ENCODE data around the gene TRMT44. TPM values are rescaled to one million over a fixed set of nuclear protein-coding genes. Genes with fewer than 3 reads are reported as not detected.
"Not testable (repeated sequence)": the region's sequence is repeated elsewhere in the genome, so short reads cannot be mapped to it uniquely, and the experiment has no call there.

The TRMT44 gene
- 26.8 and 34.0 TPM in 2 replicates for total RNA-seq (2014; rRNA removed; shearing (Covaris generic))

DNA sequence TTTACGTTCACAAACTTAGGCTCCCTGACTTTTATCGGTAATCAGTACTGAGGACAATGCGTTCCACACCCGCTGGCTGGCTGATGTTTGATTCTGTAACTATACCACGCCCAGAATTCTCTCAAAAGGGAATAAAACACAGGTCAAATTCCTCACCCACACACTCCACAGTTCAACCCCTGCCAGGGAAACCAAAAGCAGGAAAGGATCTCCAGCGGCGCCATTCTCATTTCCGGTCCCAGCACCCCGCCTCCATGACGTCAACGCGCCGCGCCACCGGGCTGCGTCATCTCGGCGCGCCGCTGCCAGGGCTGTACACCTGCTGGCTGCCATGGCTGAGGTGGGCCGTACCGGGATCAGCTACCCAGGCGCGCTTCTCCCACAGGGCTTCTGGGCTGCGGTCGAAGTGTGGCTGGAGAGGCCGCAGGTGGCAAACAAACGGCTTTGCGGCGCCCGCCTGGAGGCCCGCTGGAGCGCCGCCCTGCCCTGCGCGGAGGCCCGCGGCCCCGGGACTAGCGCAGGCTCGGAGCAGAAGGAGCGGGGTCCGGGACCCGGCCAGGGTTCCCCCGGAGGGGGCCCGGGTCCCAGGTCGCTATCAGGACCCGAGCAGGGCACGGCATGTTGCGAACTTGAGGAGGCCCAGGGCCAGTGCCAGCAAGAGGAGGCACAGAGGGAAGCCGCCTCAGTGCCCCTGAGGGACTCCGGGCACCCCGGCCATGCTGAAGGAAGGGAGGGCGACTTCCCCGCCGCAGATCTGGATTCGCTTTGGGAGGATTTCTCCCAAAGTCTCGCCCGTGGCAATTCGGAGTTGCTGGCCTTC, at the start of gene TRMT44, which contains the start of gene ACOX3:
Gene TRMT44, plus strand, starts transcription at position 286 of the 820 bp plus-strand sequence. Its CDS starts 46 bp downstream, at position 332.
Gene ACOX3, minus strand, starts transcription at position 232 of the 820 bp plus-strand sequence. CDS start 24,202 bp downstream, outside the sequence.
- peak; percentile 94 for DNase-seq (ENCODE audit: low spot score)

GRCh38 chr4:8391071-8391470, 49.5 kb upstream of the TRMT44 start:
- no peak for DNase-seq (ENCODE audit: low spot score)

GRCh38 chr4:8391972-8392371, 48.6 kb upstream of the TRMT44 start:
- peak; percentile 48 for DNase-seq (ENCODE audit: low spot score)

DNA sequence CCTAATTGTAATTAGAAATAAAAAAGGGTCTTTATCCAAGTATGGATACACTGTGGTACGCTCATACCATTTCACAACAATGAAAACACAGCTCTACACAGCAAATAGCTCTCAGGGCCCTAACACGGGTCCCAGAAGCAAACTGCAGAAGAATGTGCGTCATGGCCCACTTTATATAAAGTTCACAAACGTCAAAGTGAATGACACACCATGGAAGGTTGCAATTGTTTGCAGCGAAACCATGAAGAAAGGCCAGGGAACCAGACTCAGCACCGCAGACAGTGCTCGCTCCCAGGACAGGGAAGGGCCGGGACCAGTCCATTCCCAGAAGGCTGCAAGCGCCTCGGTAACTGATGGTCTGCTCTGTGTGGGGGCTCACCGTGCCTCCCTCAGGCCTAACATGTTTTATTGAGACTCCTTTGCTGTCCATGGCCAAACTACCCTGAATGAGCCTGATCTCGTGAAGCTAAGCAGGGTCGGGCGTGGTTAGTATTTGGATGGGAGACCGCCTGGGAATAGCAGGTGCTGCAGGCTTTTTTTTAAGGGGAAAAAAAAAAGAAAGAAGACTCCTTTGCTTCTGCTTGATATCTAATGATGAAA, 47.9 kb upstream of the TRMT44 start:
- DNase-seq (ENCODE audit: low spot score), result no peak

DNA sequence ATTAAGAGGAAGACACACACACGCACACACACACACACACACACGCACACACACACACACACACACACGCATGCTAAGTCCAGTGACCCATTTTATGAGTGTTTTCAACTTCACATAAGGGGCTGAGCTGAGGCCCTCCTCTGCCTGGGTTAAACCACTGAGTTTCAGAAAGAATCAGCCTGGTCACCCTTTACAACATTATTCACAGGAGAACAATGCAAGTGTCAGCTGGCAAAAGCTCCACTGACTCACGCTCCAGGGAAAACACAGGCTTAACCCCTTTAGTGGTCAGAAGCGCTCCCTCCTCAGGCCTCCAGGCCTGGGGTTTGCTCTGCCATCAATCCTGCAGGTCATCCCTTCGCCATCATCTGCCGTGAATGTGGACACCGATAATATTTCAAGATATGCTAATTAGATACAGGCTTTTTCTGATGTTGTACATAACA, 47.0 kb upstream of the TRMT44 start:
- no peak for DNase-seq (ENCODE audit: low spot score)

- no peak for DNase-seq (ENCODE audit: low spot score)
Observed at GRCh38 chr4:8394061-8394519, 46.5 kb upstream of the TRMT44 start.

DNA sequence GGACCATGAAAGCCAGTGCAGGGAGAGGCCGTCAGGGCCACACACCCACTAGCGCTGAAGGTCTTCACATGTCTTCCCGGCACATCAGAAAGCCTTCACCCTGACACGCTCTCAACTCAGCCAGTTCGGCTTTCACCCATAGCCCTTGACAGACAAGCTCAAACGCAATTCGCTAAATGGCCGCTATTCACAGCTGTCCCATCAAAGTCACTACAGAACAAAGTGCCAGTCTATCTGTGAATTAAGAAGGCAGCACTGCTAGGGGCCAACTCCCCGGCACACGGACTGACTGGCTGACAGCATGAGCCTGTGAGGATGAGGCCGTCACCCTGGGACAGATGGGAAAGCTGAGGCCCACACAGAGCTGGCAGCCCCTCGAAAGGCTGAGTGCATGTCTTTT, 45.8 kb upstream of the TRMT44 start:
- no peak for DNase-seq (ENCODE audit: low spot score)

DNA sequence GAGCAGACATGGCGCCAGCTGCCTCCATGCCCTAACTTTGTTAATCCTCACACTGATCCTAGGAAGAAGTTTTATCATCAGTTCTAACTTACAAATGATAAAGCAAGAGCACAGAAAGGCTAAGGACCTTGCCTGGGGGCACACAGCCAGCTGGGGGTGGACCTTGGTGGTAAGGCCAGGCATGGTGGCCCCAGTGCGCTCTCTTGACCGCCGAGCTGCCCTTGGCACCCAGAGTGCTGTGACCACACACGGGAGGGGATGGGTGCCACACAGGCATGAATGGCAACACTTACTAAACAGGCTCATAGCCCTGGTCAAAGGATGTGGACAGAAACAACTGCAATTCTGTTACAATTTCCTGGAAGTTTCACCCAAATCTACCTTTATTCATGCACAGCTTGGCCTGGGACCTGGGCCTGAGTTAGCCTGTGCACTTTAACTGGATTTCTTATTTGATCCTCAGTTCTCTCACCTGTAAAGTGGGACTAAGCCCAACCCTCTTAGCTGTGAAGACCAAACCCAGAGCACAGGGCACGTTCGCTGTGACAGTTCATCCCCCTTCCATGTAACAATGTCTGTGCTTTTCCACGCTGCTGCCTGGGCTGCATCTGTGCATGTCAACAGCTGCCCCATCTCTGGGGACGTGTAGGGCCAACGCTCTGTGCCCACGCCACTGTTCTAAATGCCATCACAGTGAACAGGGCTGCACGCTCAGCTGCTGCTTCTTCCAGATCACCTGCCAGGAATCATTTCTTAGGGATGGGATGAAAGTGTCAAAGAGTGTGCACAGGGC, 44.9 kb upstream of the TRMT44 start:
- DNase-seq (ENCODE audit: low spot score), result no peak

DNA sequence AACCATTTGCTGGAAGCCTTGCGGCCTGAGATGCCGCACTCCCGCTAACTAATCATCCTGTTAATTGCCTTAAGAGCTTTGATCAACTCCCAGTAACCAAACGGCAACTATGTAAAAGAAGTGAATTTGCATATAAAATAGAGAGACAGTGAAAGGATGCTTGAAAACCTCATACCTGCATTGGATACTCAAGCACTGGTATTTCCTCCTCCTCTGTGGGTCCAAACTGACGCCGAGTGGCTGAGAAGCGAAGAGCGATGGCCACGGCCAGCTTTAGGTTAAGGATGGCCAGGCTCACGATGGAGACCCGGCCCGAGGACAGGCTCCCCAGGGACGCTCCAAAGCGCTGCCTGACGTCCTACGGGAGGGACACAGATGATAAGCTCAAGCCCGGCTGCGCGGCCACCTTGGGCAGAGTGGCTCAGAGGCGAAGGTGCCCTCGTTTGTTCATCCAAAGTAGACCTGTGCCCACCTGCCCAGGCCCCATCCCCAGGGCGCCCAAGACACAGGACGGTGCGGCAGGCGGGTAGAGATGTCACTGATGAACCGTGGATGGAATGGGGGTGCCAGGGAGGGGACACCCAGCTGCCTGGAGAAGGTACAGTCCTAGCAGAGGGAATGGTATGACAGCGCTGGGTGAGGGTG, 43.7 kb upstream of the TRMT44 start:
- DNase-seq (ENCODE audit: low spot score), result no peak

DNA sequence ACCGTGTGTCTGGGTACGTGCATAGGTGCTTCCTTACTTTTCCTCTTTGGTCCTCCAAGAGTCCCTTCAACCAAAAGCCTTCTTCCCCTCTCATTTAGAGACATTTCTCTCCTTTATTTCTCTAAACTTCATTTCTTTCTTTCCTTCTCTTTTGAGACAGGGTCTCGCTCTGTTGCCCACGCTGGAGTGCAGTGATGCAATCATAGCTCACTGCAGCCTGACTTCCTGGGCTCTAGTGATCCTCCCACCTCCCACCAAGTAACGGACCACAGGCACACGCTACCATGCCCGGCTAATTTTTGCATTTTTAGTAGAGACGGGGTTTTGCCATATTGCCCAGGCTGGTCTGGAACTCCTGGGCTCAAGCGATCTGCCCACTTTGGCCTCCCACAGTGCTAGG, 42.2 kb upstream of the TRMT44 start:
- no peak for DNase-seq (ENCODE audit: low spot score)

- DNase-seq (ENCODE audit: low spot score), result no peak
Observed at GRCh38 chr4:8399298-8399697, 41.3 kb upstream of the TRMT44 start.

DNA sequence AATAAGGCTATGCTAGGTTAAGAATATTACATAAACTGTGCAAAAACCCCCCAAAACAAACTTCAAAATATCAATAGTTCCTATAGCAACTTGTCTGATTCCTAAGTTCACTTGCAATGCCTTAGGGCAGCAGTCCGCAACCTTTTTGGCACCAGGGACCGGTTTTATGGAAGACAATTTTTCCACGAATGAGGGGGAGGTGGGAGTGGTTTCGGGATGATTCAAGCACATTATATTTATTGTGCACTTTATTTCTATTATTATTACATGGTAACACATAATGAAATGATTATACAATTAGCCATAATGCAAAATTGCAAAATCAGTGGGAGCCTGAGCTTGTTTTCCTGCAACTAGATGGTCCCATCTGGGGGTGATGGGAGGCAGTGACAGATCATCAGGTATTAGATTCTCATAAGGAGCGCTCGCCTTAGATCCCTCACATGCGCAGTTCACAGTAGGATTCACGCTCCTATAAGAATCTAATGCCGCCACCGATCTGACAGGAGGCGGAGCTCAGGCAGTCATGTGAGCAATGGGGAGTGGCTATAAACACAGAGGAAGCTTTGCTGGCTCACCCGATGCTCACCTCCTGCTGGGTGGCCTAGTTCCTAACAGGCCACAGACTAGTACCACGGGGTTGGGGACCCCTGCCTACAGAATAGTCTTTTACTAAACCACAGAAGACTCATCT, 39.8 kb upstream of the TRMT44 start:
- DNase-seq (ENCODE audit: low spot score), result no peak

- no peak for DNase-seq (ENCODE audit: low spot score)
Observed at GRCh38 chr4:8401665-8402064, 38.9 kb upstream of the TRMT44 start.

GRCh38 chr4:8402181-8402597, 38.4 kb upstream of the TRMT44 start:
- no peak for DNase-seq (ENCODE audit: low spot score)

GRCh38 chr4:8402640-8403039, 37.9 kb upstream of the TRMT44 start:
- no peak for DNase-seq (ENCODE audit: low spot score)

- peak; percentile 78 for DNase-seq (ENCODE audit: low spot score)
Observed at GRCh38 chr4:8403173-8403753, 37.3 kb upstream of the TRMT44 start.

GRCh38 chr4:8403976-8404375, 36.6 kb upstream of the TRMT44 start:
- no peak for DNase-seq (ENCODE audit: low spot score)

DNA sequence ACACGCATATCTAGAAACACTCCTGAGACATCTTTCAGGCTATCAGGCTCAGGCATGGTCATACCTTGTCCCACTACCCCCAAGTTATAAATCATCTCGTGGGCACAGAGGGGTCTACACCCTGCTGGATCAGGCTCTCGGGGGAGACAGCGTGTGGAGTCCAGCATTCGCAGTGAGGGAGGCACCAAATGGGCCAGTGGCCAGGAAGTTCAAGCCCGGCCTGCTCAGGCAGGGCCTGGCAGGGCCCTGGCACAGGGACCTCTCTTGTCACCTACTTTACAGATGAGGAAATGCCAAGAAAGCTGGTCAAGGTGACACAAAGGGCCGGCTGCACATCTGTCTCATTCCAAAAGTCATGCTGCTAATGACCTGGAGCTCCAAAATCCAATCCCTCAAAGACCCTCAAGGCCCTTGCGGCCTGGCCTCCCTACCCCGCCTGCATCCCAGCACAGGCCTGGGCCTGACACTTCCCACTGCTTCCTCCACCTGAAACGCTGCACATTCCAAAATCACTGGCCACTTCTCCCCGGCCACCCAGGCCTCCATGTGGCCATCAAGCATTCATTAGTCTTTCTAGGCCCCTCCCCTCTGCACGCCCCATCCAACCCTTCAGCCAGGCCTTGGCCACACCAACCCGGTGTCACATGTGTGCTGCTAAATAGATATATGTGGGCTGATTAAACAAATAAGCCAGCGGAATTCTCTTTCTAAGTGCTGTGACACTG, 35.6 kb upstream of the TRMT44 start:
- no peak for DNase-seq (ENCODE audit: low spot score)

GRCh38 chr4:8405516-8405875, 35.1 kb upstream of the TRMT44 start:
- no peak for DNase-seq (ENCODE audit: low spot score)

DNA sequence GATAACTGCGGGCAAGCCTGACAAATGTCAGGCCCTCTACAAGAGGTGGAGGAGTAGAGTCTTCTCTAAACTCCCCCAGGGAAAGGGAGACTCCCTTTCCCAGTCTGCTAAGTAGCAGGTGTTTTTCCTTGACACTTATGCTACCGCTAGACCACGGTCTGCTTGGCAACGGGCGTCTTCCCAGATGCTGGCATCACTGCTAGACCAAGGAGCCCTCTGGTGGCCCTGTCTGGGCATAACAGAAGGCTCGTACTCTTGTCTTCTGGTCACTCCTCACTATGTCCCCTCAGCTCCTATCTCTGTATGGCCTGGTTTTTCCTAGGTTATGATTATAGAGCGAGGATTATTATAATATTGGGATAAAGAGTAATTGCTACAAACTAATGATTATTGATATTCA, 33.7 kb upstream of the TRMT44 start:
- DNase-seq (ENCODE audit: low spot score), result not testable (repeated sequence)
